ENCODE measurements around the gene CASK. TPM values are rescaled to one million over a fixed set of nuclear protein-coding genes. Genes with fewer than 3 reads are reported as not detected.

The CASK gene
- total and polyA plus RNA-seq, 4 donors, result 3.6 to 14.8 (median 6.2) TPM

DNA sequence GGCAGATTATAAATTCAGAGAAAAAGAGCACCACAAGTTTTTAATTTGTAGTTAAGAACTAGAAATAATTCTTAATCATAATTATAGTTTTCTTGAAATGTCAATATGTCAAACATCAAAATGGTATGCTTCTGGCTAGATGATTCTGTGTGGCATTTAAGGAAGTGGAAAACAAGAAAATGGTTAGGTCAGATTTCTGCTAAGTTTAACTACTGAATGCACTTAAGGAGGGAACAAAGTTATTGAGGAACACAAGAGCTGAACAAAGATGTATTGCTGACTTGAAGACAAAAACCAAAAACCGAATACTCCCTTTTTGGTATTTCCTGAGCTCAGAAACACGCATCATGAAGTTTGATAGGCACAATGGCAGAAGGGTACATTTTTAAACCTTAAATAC is 293.3 kb downstream of the CASK start:
- no peak for TF ChIP-seq EGR1 (IDR thresholded peaks at IDR 0.05; ENCODE audit: low read depth in 2 of 2)
- no peak for TF ChIP-seq HNF4G (IDR thresholded peaks at IDR 0.05)
- TF ChIP-seq FOXA1 (IDR thresholded peaks at IDR 0.05), result no peak
- TF ChIP-seq SP1 (IDR thresholded peaks at IDR 0.05), result no peak
- TF ChIP-seq, protein P1, sequence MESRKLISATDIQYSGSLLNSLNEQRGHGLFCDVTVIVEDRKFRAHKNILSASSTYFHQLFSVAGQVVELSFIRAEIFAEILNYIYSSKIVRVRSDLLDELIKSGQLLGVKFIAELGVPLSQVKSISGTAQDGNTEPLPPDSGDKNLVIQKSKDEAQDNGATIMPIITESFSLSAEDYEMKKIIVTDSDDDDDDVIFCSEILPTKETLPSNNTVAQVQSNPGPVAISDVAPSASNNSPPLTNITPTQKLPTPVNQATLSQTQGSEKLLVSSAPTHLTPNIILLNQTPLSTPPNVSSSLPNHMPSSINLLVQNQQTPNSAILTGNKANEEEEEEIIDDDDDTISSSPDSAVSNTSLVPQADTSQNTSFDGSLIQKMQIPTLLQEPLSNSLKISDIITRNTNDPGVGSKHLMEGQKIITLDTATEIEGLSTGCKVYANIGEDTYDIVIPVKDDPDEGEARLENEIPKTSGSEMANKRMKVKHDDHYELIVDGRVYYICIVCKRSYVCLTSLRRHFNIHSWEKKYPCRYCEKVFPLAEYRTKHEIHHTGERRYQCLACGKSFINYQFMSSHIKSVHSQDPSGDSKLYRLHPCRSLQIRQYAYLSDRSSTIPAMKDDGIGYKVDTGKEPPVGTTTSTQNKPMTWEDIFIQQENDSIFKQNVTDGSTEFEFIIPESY (IDR thresholded peaks at IDR 0.05), result no peak
- TF ChIP-seq RXRA (IDR thresholded peaks at IDR 0.05), result no peak
- TF ChIP-seq GABPA (IDR thresholded peaks at IDR 0.05 in 1 of 2, conservative IDR thresholded peaks at IDR 0.05 in 1 of 2), result no peak
- TF ChIP-seq RAD21 (IDR thresholded peaks at IDR 0.05), result no peak
- TF ChIP-seq, protein P2, sequence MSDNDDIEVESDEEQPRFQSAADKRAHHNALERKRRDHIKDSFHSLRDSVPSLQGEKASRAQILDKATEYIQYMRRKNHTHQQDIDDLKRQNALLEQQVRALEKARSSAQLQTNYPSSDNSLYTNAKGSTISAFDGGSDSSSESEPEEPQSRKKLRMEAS (IDR thresholded peaks at IDR 0.05), result no peak
- TF ChIP-seq, protein P3, sequence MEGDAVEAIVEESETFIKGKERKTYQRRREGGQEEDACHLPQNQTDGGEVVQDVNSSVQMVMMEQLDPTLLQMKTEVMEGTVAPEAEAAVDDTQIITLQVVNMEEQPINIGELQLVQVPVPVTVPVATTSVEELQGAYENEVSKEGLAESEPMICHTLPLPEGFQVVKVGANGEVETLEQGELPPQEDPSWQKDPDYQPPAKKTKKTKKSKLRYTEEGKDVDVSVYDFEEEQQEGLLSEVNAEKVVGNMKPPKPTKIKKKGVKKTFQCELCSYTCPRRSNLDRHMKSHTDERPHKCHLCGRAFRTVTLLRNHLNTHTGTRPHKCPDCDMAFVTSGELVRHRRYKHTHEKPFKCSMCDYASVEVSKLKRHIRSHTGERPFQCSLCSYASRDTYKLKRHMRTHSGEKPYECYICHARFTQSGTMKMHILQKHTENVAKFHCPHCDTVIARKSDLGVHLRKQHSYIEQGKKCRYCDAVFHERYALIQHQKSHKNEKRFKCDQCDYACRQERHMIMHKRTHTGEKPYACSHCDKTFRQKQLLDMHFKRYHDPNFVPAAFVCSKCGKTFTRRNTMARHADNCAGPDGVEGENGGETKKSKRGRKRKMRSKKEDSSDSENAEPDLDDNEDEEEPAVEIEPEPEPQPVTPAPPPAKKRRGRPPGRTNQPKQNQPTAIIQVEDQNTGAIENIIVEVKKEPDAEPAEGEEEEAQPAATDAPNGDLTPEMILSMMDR (IDR thresholded peaks at IDR 0.05; ENCODE audit: low read depth, low read length, missing input control), result no peak
- TF ChIP-seq, protein P4, sequence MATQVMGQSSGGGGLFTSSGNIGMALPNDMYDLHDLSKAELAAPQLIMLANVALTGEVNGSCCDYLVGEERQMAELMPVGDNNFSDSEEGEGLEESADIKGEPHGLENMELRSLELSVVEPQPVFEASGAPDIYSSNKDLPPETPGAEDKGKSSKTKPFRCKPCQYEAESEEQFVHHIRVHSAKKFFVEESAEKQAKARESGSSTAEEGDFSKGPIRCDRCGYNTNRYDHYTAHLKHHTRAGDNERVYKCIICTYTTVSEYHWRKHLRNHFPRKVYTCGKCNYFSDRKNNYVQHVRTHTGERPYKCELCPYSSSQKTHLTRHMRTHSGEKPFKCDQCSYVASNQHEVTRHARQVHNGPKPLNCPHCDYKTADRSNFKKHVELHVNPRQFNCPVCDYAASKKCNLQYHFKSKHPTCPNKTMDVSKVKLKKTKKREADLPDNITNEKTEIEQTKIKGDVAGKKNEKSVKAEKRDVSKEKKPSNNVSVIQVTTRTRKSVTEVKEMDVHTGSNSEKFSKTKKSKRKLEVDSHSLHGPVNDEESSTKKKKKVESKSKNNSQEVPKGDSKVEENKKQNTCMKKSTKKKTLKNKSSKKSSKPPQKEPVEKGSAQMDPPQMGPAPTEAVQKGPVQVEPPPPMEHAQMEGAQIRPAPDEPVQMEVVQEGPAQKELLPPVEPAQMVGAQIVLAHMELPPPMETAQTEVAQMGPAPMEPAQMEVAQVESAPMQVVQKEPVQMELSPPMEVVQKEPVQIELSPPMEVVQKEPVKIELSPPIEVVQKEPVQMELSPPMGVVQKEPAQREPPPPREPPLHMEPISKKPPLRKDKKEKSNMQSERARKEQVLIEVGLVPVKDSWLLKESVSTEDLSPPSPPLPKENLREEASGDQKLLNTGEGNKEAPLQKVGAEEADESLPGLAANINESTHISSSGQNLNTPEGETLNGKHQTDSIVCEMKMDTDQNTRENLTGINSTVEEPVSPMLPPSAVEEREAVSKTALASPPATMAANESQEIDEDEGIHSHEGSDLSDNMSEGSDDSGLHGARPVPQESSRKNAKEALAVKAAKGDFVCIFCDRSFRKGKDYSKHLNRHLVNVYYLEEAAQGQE (IDR thresholded peaks at IDR 0.05), result no peak
- TF ChIP-seq JUND (IDR thresholded peaks at IDR 0.05), result no peak
- TF ChIP-seq TAF1 (conservative IDR thresholded peaks at IDR 0.05), result no peak
- Histone ChIP-seq H3K27me3 (ENCODE audit: control insufficient read depth in 4 of 4, insufficient read depth in 4 of 4, low read length in 3 of 4) (no peaks in the 10 kb centered on the region), H3K4me1 (ENCODE audit: control insufficient read depth in 4 of 4, insufficient read depth in 4 of 4, low read length in 3 of 4) (no peaks in the 10 kb centered on the region), H3K9ac (ENCODE audit: low read depth in 1 of 2, low read length in 2 of 2) (no peak overlapping the region), H3K27ac (ENCODE audit: low read depth in 1 of 2, low read length in 2 of 2) (no peak overlapping the region), H3K9me3 (ENCODE audit: control insufficient read depth in 4 of 4, low read length in 3 of 4) (no peaks in the 10 kb centered on the region), H3K36me3 (ENCODE audit: control insufficient read depth in 4 of 4, insufficient read depth in 3 of 4, low read depth in 1 of 4, low read length in 3 of 4) (no peaks in the 10 kb centered on the region), H3K4me3 (ENCODE audit: low read depth in 1 of 3, low read length in 3 of 3) (no peak overlapping the region)
- no peak for DNase-seq (ENCODE audit: low spot score)
- WGBS, result 97% methylated on average over 2 of the region's 2 CpGs

DNA sequence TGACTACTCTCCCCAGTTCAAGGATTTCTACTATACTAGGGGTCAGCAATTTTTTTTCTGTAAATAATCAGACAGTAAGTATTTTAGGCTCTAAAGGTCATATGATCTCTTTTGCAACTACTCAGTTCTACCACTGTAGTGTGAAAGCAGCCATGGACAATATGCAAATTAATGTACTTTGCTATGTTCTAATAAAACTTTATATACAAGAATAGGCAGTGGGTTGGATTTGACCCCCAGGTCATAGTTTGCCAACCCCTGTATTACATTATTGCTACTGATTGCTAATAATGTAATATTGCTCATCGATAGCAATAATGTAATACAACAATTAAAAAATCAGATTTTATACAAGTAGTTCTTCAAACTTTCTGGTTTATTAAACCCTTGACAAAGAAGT is 293.8 kb downstream of the CASK start:
- WGBS, result 100% methylated on average over 1 of the region's 1 CpG
- no peak overlapping the region for H3K27ac ChIP-seq (ENCODE audit: low read depth in 1 of 2, low read length in 2 of 2)
- no peak overlapping the region for H3K4me3 ChIP-seq (ENCODE audit: low read depth in 1 of 3, low read length in 3 of 3)
- H3K9ac ChIP-seq (ENCODE audit: low read depth in 1 of 2, low read length in 2 of 2), result no peak overlapping the region
- H3K4me1 ChIP-seq (ENCODE audit: control insufficient read depth in 4 of 4, insufficient read depth in 4 of 4, low read length in 3 of 4), result no peaks in the 10 kb centered on the region
- H3K9me3 ChIP-seq (ENCODE audit: control insufficient read depth in 4 of 4, low read length in 3 of 4), result no peaks in the 10 kb centered on the region
- peaks cover 0 to 1% (median 0%) of the 10 kb centered on the region in 4 donors for H3K36me3 ChIP-seq (ENCODE audit: control insufficient read depth in 4 of 4, insufficient read depth in 3 of 4, low read depth in 1 of 4, low read length in 3 of 4)
- no peak for DNase-seq (ENCODE audit: low spot score)
- H3K27me3 ChIP-seq (ENCODE audit: control insufficient read depth in 4 of 4, insufficient read depth in 4 of 4, low read length in 3 of 4), result no peaks in the 10 kb centered on the region
- TF ChIP-seq YY1 (IDR thresholded peaks at IDR 0.05) (no peak), NR2F2 (IDR thresholded peaks at IDR 0.05) (no peak), FOXA2 (IDR thresholded peaks at IDR 0.05) (no peak), JUND (IDR thresholded peaks at IDR 0.05) (no peak), RXRA (IDR thresholded peaks at IDR 0.05) (no peak), FOXA1 (IDR thresholded peaks at IDR 0.05) (no peak), SP1 (IDR thresholded peaks at IDR 0.05) (no peak), GABPA (IDR thresholded peaks at IDR 0.05 in 1 of 2, conservative IDR thresholded peaks at IDR 0.05 in 1 of 2) (no peak), EGR1 (IDR thresholded peaks at IDR 0.05; ENCODE audit: low read depth in 2 of 2) (no peak), RAD21 (IDR thresholded peaks at IDR 0.05) (no peak), HNF4G (IDR thresholded peaks at IDR 0.05) (no peak)
- TF ChIP-seq, protein P4 (IDR thresholded peaks at IDR 0.05), result no peak
- TF ChIP-seq, protein P2 (IDR thresholded peaks at IDR 0.05), result no peak
- TF ChIP-seq, protein P5, sequence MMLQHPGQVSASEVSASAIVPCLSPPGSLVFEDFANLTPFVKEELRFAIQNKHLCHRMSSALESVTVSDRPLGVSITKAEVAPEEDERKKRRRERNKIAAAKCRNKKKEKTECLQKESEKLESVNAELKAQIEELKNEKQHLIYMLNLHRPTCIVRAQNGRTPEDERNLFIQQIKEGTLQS (IDR thresholded peaks at IDR 0.05), result no peak
- TF ChIP-seq, protein P1 (IDR thresholded peaks at IDR 0.05), result no peak
